PC-9 (cell line): ENCODE results near the gene CDK12. TPM values are rescaled to one million over a fixed set of nuclear protein-coding genes. Genes with fewer than 3 reads are reported as not detected.

Source experiments
- BruUV-seq: library from RNA; stranded (reverse); fragments of 400-500 nt; replicated peaks from 2 replicates; lab custom pipeline; 2021; lab: Mats Ljungman, UMichigan
- CTCF ChIA-PET: fragments of 300-600 bp; sonication (Branson Sonifier 250); formaldehyde crosslinking; loops from one replicate; lab custom pipeline; 2022; ENCODE audit warnings: antibody characterized with exemption; lab: Charles Lee
- POLR2A ChIA-PET: fragments of 300-600 bp; sonication (Branson Sonifier 250); formaldehyde crosslinking; loops from one replicate; lab custom pipeline; 2022; ENCODE audit warnings: antibody characterized with exemption; ENCODE audit not compliant: unreplicated experiment; lab: Charles Lee
- DNase-seq, 2 experiments: peaks; one replicate each; pipeline versions ENCODE4 v3.0.0 to v3.0.0-alpha.2; 2015 to 2022; ENCODE audit warnings: mixed read lengths in 1 of 2
- H2AFZ ChIP-seq: fragments of 200-600 bp; sonication (generic); 2 replicates; pipeline ENCODE4 v1.8.1; 2017; ENCODE audit warnings: antibody characterized with exemption
- H3F3A ChIP-seq: fragments of 200-600 bp; sonication (generic); 2 replicates; pipeline ENCODE4 v1.8.1; 2017; ENCODE audit warnings: antibody characterized with exemption, mild to moderate bottlenecking, low read depth; ENCODE audit not compliant: insufficient read depth
- H3K27ac ChIP-seq: fragments of 200-600 bp; sonication (generic); 2 replicates; pipeline ENCODE4 v1.6.1; 2016; ENCODE audit warnings: mixed run types
- H3K27me3 ChIP-seq: fragments of 200-600 bp; sonication (generic); 2 replicates; pipeline ENCODE4 v1.6.1; 2016; ENCODE audit warnings: low read depth, mixed run types; ENCODE audit not compliant: insufficient read depth
- H3K36me3 ChIP-seq: fragments of 200-600 bp; sonication (generic); 2 replicates; pipeline ENCODE4 v1.6.1; 2016; ENCODE audit warnings: low read depth, mixed run types
- H3K4me1 ChIP-seq: fragments of 200-600 bp; sonication (generic); replicated peaks from 2 replicates; pipeline ENCODE4 v1.6.1; 2016; ENCODE audit warnings: mixed run types; ENCODE audit not compliant: insufficient read depth
- H3K4me2 ChIP-seq: fragments of 200-600 bp; sonication (generic); 2 replicates; pipeline ENCODE4 v1.6.1; 2017; ENCODE audit warnings: mixed run types
- H3K4me3 ChIP-seq: fragments of 200-600 bp; sonication (generic); 2 replicates; pipeline ENCODE4 v1.6.1; 2016; ENCODE audit warnings: mixed run types
- H3K79me2 ChIP-seq: fragments of 200-600 bp; sonication (generic); 2 replicates; pipeline ENCODE4 v1.6.1; 2017; ENCODE audit warnings: low read depth, mixed run types
- H3K9me2 ChIP-seq: fragments of 200-600 bp; sonication (generic); 2 replicates; pipeline ENCODE4 v1.8.1; 2017; ENCODE audit warnings: mild to moderate bottlenecking; ENCODE audit not compliant: insufficient read depth
- H3K9me3 ChIP-seq: fragments of 200-600 bp; sonication (generic); 2 replicates; pipeline ENCODE4 v1.8.1; 2016; ENCODE audit warnings: low read depth; ENCODE audit not compliant: insufficient read depth
- H4K20me1 ChIP-seq: fragments of 200-600 bp; sonication (generic); 2 replicates; pipeline ENCODE4 v1.8.1; 2017; ENCODE audit not compliant: insufficient read depth
- EZH2 ChIP-seq: fragments of 200-600 bp; sonication (generic); IDR thresholded peaks from 2 replicates; pipeline ENCODE4 v1.8.0; 2017; ENCODE audit warnings: antibody characterized with exemption, low read depth
- intact Hi-C: fragments of 100-400 bp; cut with micrococcal nuclease; formaldehyde crosslinking; loops from one replicate; pipeline ENCODE4 v1.10.0; 2022; ENCODE audit not compliant: unreplicated experiment
- total RNA-seq: library from RNA; stranded (reverse); gene quantifications from 2 replicates; pipeline ENCODE4 v1.2.3, GENCODE V29; 2021
- TF ChIP-seq, protein P1 (sequence below): fragments of 200-600 bp; sonication (generic); conservative IDR thresholded peaks from 2 replicates; pipeline ENCODE4 v1.6.1; 2017; ENCODE audit warnings: mixed run types, antibody characterized with exemption, mild to moderate bottlenecking, moderate library complexity

Gene CDK12
- total RNA-seq, 1 experiment from 2014 or later, result 64.3 TPM

DNA sequence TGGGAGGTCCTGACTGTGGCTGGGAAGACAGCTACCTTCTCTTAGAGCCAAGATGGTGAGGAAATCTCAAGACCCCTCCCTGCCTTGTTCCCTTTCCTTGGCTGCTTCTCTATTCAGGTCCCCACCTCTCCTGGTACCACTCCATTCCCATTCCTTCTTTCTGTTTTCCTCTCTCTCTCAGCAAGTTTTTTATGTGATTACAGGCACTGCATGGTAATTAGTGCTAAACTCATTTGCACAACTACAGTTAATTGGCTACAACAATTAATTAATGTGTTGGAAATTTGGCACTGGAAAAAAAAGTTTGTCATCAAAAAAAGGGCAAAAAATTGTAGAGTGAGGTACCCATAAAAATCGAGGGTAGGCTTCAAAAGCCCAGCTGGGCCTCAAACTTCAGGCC, 101.1 kb downstream of the CDK12 start:
- Histone ChIP-seq H3K27me3 (no peaks in the 10 kb centered on the region), H3K79me2 (no peaks in the 10 kb centered on the region), H3K9me3 (no peaks in the 10 kb centered on the region), H3K4me1 (no peaks in the 10 kb centered on the region), H3K4me3 (no peak overlapping the region), H3K27ac (no peak overlapping the region), H4K20me1 (no peaks in the 10 kb centered on the region), H3K9me2 (no peaks in the 10 kb centered on the region), H2AFZ (no peak overlapping the region), H3K4me2 (no peak overlapping the region), H3F3A (no peaks in the 10 kb centered on the region), H3K36me3 (no peaks in the 10 kb centered on the region)
- TF ChIP-seq, protein P1, sequence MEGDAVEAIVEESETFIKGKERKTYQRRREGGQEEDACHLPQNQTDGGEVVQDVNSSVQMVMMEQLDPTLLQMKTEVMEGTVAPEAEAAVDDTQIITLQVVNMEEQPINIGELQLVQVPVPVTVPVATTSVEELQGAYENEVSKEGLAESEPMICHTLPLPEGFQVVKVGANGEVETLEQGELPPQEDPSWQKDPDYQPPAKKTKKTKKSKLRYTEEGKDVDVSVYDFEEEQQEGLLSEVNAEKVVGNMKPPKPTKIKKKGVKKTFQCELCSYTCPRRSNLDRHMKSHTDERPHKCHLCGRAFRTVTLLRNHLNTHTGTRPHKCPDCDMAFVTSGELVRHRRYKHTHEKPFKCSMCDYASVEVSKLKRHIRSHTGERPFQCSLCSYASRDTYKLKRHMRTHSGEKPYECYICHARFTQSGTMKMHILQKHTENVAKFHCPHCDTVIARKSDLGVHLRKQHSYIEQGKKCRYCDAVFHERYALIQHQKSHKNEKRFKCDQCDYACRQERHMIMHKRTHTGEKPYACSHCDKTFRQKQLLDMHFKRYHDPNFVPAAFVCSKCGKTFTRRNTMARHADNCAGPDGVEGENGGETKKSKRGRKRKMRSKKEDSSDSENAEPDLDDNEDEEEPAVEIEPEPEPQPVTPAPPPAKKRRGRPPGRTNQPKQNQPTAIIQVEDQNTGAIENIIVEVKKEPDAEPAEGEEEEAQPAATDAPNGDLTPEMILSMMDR, result no peak
- TF ChIP-seq EZH2, result no peak
- intact Hi-C loops, result no loop called here
- POLR2A ChIA-PET, result no interaction called here
- no TSS peak for BruUV-seq
- CTCF ChIA-PET, result no interaction called here
- DNase-seq, result no peak

- Histone ChIP-seq H4K20me1 (no peaks in the 10 kb centered on the region), H3K4me2 (no peak overlapping the region), H2AFZ (no peak overlapping the region), H3K27ac (no peak overlapping the region), H3K4me3 (no peak overlapping the region), H3K79me2 (no peaks in the 10 kb centered on the region), H3F3A (no peaks in the 10 kb centered on the region), H3K36me3 (no peaks in the 10 kb centered on the region), H3K9me3 (no peaks in the 10 kb centered on the region), H3K27me3 (no peaks in the 10 kb centered on the region), H3K9me2 (no peaks in the 10 kb centered on the region), H3K4me1 (no peaks in the 10 kb centered on the region)
- no TSS peak for BruUV-seq
- no peak for DNase-seq
- ChIA-PET CTCF (interaction anchor here (0.6 kb wide), 1 partner anchor 587 kb away, joined by 11 read pairs; no protein-coding TSS in a partner anchor), POLR2A (no interaction called here)
- intact Hi-C loops, result no loop called here
- no peak for TF ChIP-seq EZH2
- TF ChIP-seq, protein P1, result no peak
Observed at GRCh38 chr17:39562976-39563375, 101.7 kb downstream of the CDK12 start.

DNA sequence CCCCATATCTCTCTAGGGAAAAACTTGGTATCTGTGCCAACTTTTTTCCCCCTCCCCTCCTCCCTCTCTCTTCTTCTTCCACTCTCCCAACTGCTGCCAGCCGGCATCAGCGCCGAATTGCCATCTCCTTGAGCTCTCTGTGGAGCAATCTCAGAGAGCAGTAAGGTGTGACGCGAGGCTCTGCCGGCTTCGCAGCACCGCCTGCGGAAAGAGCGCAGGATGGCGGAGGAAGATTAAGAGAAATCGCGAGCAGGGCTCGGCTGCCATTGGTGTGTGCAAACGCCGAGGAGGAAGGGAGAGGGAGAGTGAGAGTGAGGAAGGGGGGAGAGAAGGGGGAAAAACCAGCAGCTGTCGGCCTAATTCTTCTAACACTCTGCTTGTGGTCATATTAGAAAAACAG, 102.2 kb downstream of the CDK12 start:
- Histone ChIP-seq H3K4me3 (no peak overlapping the region), H3K79me2 (no peaks in the 10 kb centered on the region), H3K27me3 (no peaks in the 10 kb centered on the region), H3K27ac (no peak overlapping the region), H3K4me1 (no peaks in the 10 kb centered on the region), H3K9me2 (no peaks in the 10 kb centered on the region), H2AFZ (no peak overlapping the region), H3F3A (no peaks in the 10 kb centered on the region), H3K4me2 (no peak overlapping the region), H4K20me1 (no peaks in the 10 kb centered on the region), H3K9me3 (no peaks in the 10 kb centered on the region), H3K36me3 (no peaks in the 10 kb centered on the region)
- DNase-seq, result no peak
- ChIA-PET CTCF (interaction anchor here (0.6 kb wide), 1 partner anchor 587 kb away, joined by 11 read pairs; no protein-coding TSS in a partner anchor), POLR2A (no interaction called here)
- TF ChIP-seq, protein P1, result no peak
- no peak for TF ChIP-seq EZH2
- BruUV-seq, result no TSS peak
- intact Hi-C loops, result no loop called here
